Liver (tissue), 9 donors: ENCODE data around the gene CASP9. TPM values are rescaled to one million over a fixed set of nuclear protein-coding genes. Genes with fewer than 3 reads are reported as not detected.

ENCODE experiments used
- DNase-seq: peaks from one replicate; pipeline ENCODE4 v3.0.0-alpha.2; 2017; ENCODE audit warnings: low spot score
- H3K27ac ChIP-seq, 2 donors: one replicate each; pipeline ENCODE4 v1.7.0; 2013; ENCODE audit warnings: inconsistent platforms in 2 of 2, low read length in 2 of 2, control low read depth in 1 of 2, low read depth in 1 of 2, mild to moderate bottlenecking in 1 of 2
- H3K27me3 ChIP-seq, 4 donors: one replicate each; pipeline versions ENCODE4 v1.6.1 to v1.7.0; 2013; ENCODE audit warnings: low read length in 3 of 4, inconsistent platforms in 1 of 4, mild to moderate bottlenecking in 1 of 4, moderate library complexity in 1 of 4; ENCODE audit not compliant: control insufficient read depth in 4 of 4, insufficient read depth in 4 of 4
- H3K36me3 ChIP-seq, 4 donors: one replicate each; pipeline versions ENCODE4 v1.6.1 to v1.7.0; 2013; ENCODE audit warnings: low read length in 3 of 4, mild to moderate bottlenecking in 3 of 4, low read depth in 1 of 4, moderate library complexity in 1 of 4; ENCODE audit not compliant: control insufficient read depth in 4 of 4, insufficient read depth in 3 of 4
- H3K4me1 ChIP-seq, 4 donors: one replicate each; pipeline versions ENCODE4 v1.6.1 to v1.7.0; 2013; ENCODE audit warnings: low read length in 3 of 4, mild to moderate bottlenecking in 3 of 4, moderate library complexity in 1 of 4; ENCODE audit not compliant: control insufficient read depth in 4 of 4, insufficient read depth in 4 of 4
- H3K4me3 ChIP-seq, 3 donors: one replicate each; pipeline versions ENCODE4 v1.6.1 to v1.7.0; 2013; ENCODE audit warnings: low read length in 3 of 3, control low read depth in 1 of 3, low read depth in 1 of 3, mild to moderate bottlenecking in 1 of 3
- H3K9ac ChIP-seq, 2 donors: one replicate each; pipeline ENCODE4 v1.7.0; 2013; ENCODE audit warnings: low read length in 2 of 2, mild to moderate bottlenecking in 2 of 2, moderate library complexity in 2 of 2, control low read depth in 1 of 2, low read depth in 1 of 2
- H3K9me3 ChIP-seq, 4 donors: one replicate each; pipeline versions ENCODE4 v1.6.1 to v1.7.0; 2013; ENCODE audit warnings: low read length in 3 of 4; ENCODE audit not compliant: control insufficient read depth in 4 of 4
- ATF3 ChIP-seq: IDR thresholded peaks from 2 replicates; pipeline ENCODE4 v1.6.1; 2016; ENCODE audit warnings: antibody characterized with exemption
- CTCF ChIP-seq: fragments of 150-350 bp; IDR thresholded peaks from 2 replicates; pipeline ENCODE4 v1.5.1; 2017; ENCODE audit warnings: improper control_type of control experiment, low read depth, low read length; ENCODE audit not compliant: missing input control
- EGR1 ChIP-seq, 2 donors: IDR thresholded peaks; 2 replicates each; pipeline ENCODE4 v1.6.1; 2016 to 2018; ENCODE audit warnings: antibody characterized with exemption in 2 of 2, low read depth in 2 of 2
- FOXA1 ChIP-seq: IDR thresholded peaks from 2 replicates; pipeline ENCODE4 v1.6.1; 2016; ENCODE audit warnings: antibody characterized with exemption
- FOXA2 ChIP-seq: IDR thresholded peaks from 2 replicates; pipeline ENCODE4 v1.6.1; 2016; ENCODE audit warnings: antibody characterized with exemption
- GABPA ChIP-seq, 2 donors: IDR thresholded peaks in 1 of 2; conservative IDR thresholded peaks in 1 of 2; 2 replicates each; pipeline ENCODE4 v1.6.1; 2016; ENCODE audit warnings: antibody characterized with exemption in 2 of 2, mild to moderate bottlenecking in 1 of 2, moderate library complexity in 1 of 2
- HNF4A ChIP-seq, 2 donors: conservative IDR thresholded peaks; 2 replicates each; pipeline ENCODE4 v1.6.1; 2016; ENCODE audit warnings: antibody characterized with exemption in 2 of 2, mild to moderate bottlenecking in 2 of 2
- HNF4G ChIP-seq: IDR thresholded peaks from 2 replicates; pipeline ENCODE4 v1.6.1; 2016; ENCODE audit warnings: antibody characterized with exemption
- MAX ChIP-seq: IDR thresholded peaks from 2 replicates; pipeline ENCODE4 v1.6.1; 2016; ENCODE audit warnings: antibody characterized with exemption
- NR2F2 ChIP-seq: IDR thresholded peaks from 2 replicates; pipeline ENCODE4 v1.6.1; 2016; ENCODE audit warnings: antibody characterized with exemption
- RAD21 ChIP-seq, 2 donors: IDR thresholded peaks; 2 replicates each; pipeline ENCODE4 v1.6.1; 2016; ENCODE audit warnings: antibody characterized with exemption in 2 of 2, mild to moderate bottlenecking in 2 of 2
- REST ChIP-seq: IDR thresholded peaks from 2 replicates; pipeline ENCODE4 v1.6.1; 2016; ENCODE audit warnings: antibody characterized with exemption, mild to moderate bottlenecking
- RXRA ChIP-seq, 2 donors: IDR thresholded peaks; 2 replicates each; pipeline ENCODE4 v1.6.1; 2017 to 2018; ENCODE audit warnings: antibody characterized with exemption in 2 of 2, mild to moderate bottlenecking in 1 of 2
- SP1 ChIP-seq: IDR thresholded peaks from 2 replicates; pipeline ENCODE4 v1.6.1; 2018; ENCODE audit warnings: antibody characterized with exemption, mild to moderate bottlenecking
- YY1 ChIP-seq: IDR thresholded peaks from 2 replicates; pipeline ENCODE4 v1.6.1; 2016; ENCODE audit warnings: antibody characterized with exemption, mild to moderate bottlenecking
- ZBTB33 ChIP-seq: IDR thresholded peaks from 2 replicates; pipeline ENCODE4 v1.6.1; 2016; ENCODE audit warnings: antibody characterized with exemption
- WGBS: extraction: QIAGEN DNeasy Blood & Tissue Kit; methylation state at CpG from one replicate; pipeline ENCODE4 v1.1.7; 2013; 5-methylcytosine and 5-hydroxymethylcytosine counted together
- polyA plus RNA-seq, 2 donors: library from polyadenylated mRNA; stranded (reverse) in 1 of 2; unstranded in 1 of 2; fragments of 200-250 nt in 1 of 2; fragments of >200 nt in 1 of 2; fragmentation: Nextera tagmentation in 1 of 2; extraction: Ambion mirVana in 1 of 2; gene quantifications; one replicate each; pipeline versions ENCODE4 v1.2.1 to v1.2.3, GENCODE V29; 2013 to 2015
- total RNA-seq, 2 donors: library from RNA; depleted of rRNA; stranded (reverse); fragments of >200 nt; gene quantifications; one replicate each; pipeline ENCODE4 v1.2.3, GENCODE V29; 2014
- donor health status: healthy.
- donor health status: healthy.
- donor health status: healthy.
- donor health status: healthy.
- donor health status: healthy.

Gene CASP9
- total and polyA plus RNA-seq, 4 donors = 2.8 to 5.8 (median 4.3) TPM

GRCh38 chr1:15444468-15445389 lies 79.3 kb downstream of the CASP9 start:
- no peaks in the 10 kb centered on the region for H3K27me3 ChIP-seq
- no peak overlapping the region for H3K4me3 ChIP-seq
- WGBS = 83% methylated on average over 17 of the region's 17 CpGs
- no peak overlapping the region for H3K9ac ChIP-seq
- no peak overlapping the region for H3K27ac ChIP-seq
- H3K4me1 ChIP-seq = no peaks in the 10 kb centered on the region
- no peaks in the 10 kb centered on the region for H3K9me3 ChIP-seq
- DNase-seq = no peak
- TF ChIP-seq FOXA1 (no peak), REST (no peak), YY1 (no peak), RAD21 (IDR thresholded peaks at IDR 0.05) (no peak), FOXA2 (no peak), CTCF (no peak)
- H3K36me3 ChIP-seq = no peaks in the 10 kb centered on the region

- DNase-seq = no peak
- no peaks in the 10 kb centered on the region for H3K4me1 ChIP-seq
- no peak overlapping the region for H3K9ac ChIP-seq
- no peak for TF ChIP-seq ATF3
- TF ChIP-seq CTCF = no peak
- no peak for TF ChIP-seq NR2F2
- no peak for TF ChIP-seq MAX
- no peak for TF ChIP-seq RXRA (IDR thresholded peaks at IDR 0.05)
- TF ChIP-seq FOXA1 = no peak
- TF ChIP-seq HNF4G = no peak
- TF ChIP-seq ZBTB33 = no peak
- no peak for TF ChIP-seq RAD21 (IDR thresholded peaks at IDR 0.05)
- no peak for TF ChIP-seq FOXA2
- no peak for TF ChIP-seq REST
- no peak for TF ChIP-seq EGR1 (IDR thresholded peaks at IDR 0.05; ENCODE audit: low read depth in 2 of 2)
- TF ChIP-seq GABPA (IDR thresholded peaks at IDR 0.05 in 1 of 2, conservative IDR thresholded peaks at IDR 0.05 in 1 of 2) = no peak
- TF ChIP-seq SP1 = no peak
- TF ChIP-seq HNF4A (conservative IDR thresholded peaks at IDR 0.05) = no peak
- H3K27me3 ChIP-seq = no peaks in the 10 kb centered on the region
- H3K9me3 ChIP-seq = no peaks in the 10 kb centered on the region
- H3K36me3 ChIP-seq = no peaks in the 10 kb centered on the region
- H3K27ac ChIP-seq = no peak overlapping the region
- 75% methylated on average over 5 of the region's 5 CpGs for WGBS
- H3K4me3 ChIP-seq = no peak overlapping the region
Observed at GRCh38 chr1:15443281-15443680, 80.7 kb downstream of the CASP9 start.
